GM12892 (cell line): ENCODE measurements around the gene GNB3.

Source experiments
- POLR2A ChIP-seq: IDR thresholded peaks from 2 replicates; pipeline ENCODE4 v1.6.1; 2011; ENCODE audit warnings: low read depth, low read length, control low read depth
- POLR2AphosphoS5 ChIP-seq: IDR thresholded peaks from 2 replicates; pipeline ENCODE4 v1.6.1; 2011; ENCODE audit warnings: low read depth, low read length, control low read depth

- TF ChIP-seq POLR2A (no peak), POLR2AphosphoS5 (no peak)
These were observed 18.1 kb upstream of the GNB3 start for GRCh38 chr12:6822426-6823135.
